Measurements from ENCODE around the gene HES5. TPM values are rescaled to one million over a fixed set of nuclear protein-coding genes. Genes with fewer than 3 reads are reported as not detected.

The HES5 gene
- total RNA-seq, 1 donor from 2014 or later, result not detected

DNA sequence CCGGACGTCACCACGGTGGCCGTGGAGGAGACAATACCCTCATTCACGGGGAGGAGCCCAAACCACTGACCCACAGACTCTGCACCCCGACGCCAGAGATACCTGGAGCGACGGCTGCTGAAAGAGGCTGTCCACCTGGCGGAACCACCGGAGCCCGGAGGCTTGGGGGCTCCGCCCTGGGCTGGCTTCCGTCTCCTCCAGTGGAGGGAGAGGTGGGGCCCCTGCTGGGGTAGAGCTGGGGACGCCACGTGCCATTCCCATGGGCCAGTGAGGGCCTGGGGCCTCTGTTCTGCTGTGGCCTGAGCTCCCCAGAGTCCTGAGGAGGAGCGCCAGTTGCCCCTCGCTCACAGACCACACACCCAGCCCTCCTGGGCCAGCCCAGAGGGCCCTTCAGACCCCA is 33.1 kb upstream of the HES5 start:
- no peaks in the 10 kb centered on the region for H3K9me3 Mint-ChIP-seq (ENCODE audit: unreplicated experiment)
- DNase-seq (ENCODE audit: extremely low spot score, unreplicated experiment), result peak; percentile 79
- no peaks in the 10 kb centered on the region for H3K36me3 Mint-ChIP-seq (ENCODE audit: unreplicated experiment)
- no peak overlapping the region for H3K27ac Mint-ChIP-seq (ENCODE audit: unreplicated experiment)
- H3K4me3 Mint-ChIP-seq (ENCODE audit: unreplicated experiment), result no peak overlapping the region
- no peaks in the 10 kb centered on the region for H3K27me3 Mint-ChIP-seq (ENCODE audit: unreplicated experiment)
- H3K4me1 Mint-ChIP-seq (ENCODE audit: unreplicated experiment), result peaks cover 5% of the 10 kb centered on the region
- TF ChIP-seq, protein P1, sequence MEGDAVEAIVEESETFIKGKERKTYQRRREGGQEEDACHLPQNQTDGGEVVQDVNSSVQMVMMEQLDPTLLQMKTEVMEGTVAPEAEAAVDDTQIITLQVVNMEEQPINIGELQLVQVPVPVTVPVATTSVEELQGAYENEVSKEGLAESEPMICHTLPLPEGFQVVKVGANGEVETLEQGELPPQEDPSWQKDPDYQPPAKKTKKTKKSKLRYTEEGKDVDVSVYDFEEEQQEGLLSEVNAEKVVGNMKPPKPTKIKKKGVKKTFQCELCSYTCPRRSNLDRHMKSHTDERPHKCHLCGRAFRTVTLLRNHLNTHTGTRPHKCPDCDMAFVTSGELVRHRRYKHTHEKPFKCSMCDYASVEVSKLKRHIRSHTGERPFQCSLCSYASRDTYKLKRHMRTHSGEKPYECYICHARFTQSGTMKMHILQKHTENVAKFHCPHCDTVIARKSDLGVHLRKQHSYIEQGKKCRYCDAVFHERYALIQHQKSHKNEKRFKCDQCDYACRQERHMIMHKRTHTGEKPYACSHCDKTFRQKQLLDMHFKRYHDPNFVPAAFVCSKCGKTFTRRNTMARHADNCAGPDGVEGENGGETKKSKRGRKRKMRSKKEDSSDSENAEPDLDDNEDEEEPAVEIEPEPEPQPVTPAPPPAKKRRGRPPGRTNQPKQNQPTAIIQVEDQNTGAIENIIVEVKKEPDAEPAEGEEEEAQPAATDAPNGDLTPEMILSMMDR (IDR thresholded peaks at IDR 0.05), result no peak

DNA sequence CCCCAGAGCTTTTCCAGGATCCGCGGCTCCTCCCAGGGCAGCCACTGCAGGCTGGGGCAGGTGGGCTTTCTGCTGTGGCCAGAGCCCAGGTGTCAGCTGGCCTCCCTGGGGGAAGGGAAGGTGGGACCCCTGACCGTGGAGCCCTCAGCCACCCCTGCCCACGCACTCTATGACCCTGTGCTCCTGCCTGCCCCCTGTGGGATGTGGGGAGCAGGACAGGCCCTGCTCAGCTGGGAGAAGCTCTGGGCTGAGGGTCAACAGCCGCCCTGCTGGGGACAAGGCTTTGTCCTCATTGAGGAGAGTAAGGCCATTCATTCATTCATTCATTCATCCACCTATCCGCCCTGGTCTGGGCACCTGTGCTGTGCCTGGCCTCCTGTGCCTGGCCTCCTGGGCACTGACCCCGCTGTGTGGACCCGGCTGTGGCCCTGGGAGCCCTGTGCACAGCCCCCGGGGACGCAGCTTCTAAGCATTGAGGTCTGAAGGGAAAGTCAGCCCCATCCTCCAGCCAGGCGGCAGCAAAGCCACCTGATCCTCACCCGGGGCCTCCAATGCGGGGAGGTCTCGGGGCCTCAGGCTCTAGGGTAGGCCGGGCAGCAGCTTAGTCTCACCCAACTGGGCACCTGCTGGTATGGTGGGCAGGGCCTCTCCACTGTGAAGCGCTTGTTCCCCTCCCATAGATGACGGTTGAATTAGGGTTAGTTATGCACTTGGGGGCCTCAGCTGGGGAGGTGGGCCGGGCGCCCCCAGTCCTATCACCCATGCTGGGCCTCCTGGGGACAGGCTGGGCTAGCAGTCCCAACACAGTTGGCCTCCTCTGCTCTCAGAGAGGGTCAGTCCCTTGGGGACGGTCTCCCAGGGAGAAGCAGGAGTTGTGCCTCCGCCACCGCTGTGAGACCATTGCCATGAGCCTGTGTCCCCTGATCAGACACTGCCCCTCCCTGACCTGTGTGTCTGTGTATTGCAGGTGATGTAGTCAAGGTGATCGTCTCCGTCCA is 32.1 kb upstream of the HES5 start:
- TF ChIP-seq, protein P1 (IDR thresholded peaks at IDR 0.05), result peak; percentile 30
- peak; percentile 79 for DNase-seq (ENCODE audit: extremely low spot score, unreplicated experiment)
- Mint-ChIP-seq H3K36me3 (ENCODE audit: unreplicated experiment) (no peaks in the 10 kb centered on the region), H3K4me3 (ENCODE audit: unreplicated experiment) (no peak overlapping the region), H3K9me3 (ENCODE audit: unreplicated experiment) (no peaks in the 10 kb centered on the region), H3K27me3 (ENCODE audit: unreplicated experiment) (no peaks in the 10 kb centered on the region), H3K27ac (ENCODE audit: unreplicated experiment) (no peak overlapping the region), H3K4me1 (ENCODE audit: unreplicated experiment) (peaks cover 7% of the 10 kb centered on the region)

DNA sequence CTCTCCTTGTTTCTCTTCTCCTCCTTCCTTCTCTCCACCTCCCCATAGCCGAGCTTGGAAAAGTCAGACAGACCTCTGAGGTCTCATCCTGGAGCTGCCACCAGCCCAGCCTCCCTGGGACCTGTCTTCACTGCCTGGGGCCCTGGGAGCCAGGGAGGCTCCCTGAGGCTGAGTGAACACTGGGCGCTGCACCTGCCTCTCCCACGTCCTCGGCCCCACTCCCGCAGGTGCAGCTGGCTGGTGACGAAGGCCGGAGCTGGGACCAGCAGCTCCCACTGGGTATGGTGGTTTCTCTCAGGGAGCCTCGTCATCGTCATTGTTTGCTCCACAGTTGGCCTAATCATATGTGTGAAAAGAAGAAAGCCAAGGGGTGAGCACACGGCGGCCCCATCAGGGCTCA is 31.4 kb upstream of the HES5 start:
- H3K36me3 Mint-ChIP-seq (ENCODE audit: unreplicated experiment), result no peaks in the 10 kb centered on the region
- H3K4me3 Mint-ChIP-seq (ENCODE audit: unreplicated experiment), result no peak overlapping the region
- no peaks in the 10 kb centered on the region for H3K9me3 Mint-ChIP-seq (ENCODE audit: unreplicated experiment)
- H3K4me1 Mint-ChIP-seq (ENCODE audit: unreplicated experiment), result peaks cover 11% of the 10 kb centered on the region
- DNase-seq (ENCODE audit: extremely low spot score, unreplicated experiment), result no peak
- H3K27ac Mint-ChIP-seq (ENCODE audit: unreplicated experiment), result no peak overlapping the region
- H3K27me3 Mint-ChIP-seq (ENCODE audit: unreplicated experiment), result no peaks in the 10 kb centered on the region
- TF ChIP-seq, protein P1 (IDR thresholded peaks at IDR 0.05), result no peak

DNA sequence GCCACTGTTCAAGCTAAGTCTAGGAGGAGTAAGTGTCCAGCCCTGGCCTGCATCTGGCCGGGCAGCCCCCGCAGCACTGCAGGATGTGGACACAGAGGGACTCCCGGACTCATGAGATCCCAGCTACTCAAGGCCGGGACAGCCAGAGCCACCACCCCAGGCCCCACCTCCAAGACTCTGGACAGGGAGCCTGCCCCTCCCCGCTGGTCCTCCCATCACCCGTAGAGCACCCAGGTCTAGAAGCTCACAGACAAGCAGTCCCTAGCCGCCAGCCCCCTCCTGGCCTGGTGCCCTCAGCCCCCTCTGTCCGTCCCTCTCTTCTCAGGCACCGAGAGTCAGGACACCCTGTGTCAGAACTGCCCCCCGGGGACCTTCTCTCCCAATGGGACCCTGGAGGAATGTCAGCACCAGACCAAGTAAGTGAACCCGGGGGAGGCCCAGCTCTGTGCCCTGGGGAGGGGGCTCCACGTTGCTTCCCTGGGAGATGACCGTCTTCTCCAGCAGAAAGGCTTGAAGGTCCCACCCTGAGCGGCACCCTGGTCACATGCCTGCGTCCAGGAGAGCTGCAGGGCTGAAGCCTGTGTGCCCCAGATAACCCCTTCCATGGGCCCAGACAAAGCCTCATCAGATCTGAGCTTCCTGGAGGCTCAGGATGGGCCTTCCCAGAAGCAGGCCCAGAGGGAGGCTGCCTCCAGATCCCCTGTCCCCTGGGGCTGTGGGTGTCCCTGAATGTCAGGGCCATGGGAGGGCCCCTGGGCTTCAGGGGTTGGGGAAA is 30.4 kb upstream of the HES5 start:
- no peak overlapping the region for H3K27ac Mint-ChIP-seq (ENCODE audit: unreplicated experiment)

More for the DNA sequence above, 30.4 kb upstream of the HES5 start:
- Mint-ChIP-seq H3K9me3 (ENCODE audit: unreplicated experiment) (no peaks in the 10 kb centered on the region), H3K4me1 (ENCODE audit: unreplicated experiment) (peaks cover 15% of the 10 kb centered on the region), H3K27me3 (ENCODE audit: unreplicated experiment) (no peaks in the 10 kb centered on the region), H3K4me3 (ENCODE audit: unreplicated experiment) (no peak overlapping the region), H3K36me3 (ENCODE audit: unreplicated experiment) (no peaks in the 10 kb centered on the region)
- DNase-seq (ENCODE audit: extremely low spot score, unreplicated experiment), result no peak
- TF ChIP-seq, protein P1 (IDR thresholded peaks at IDR 0.05), result no peak
